GM19240 (cell line): ENCODE results near the gene DIPK1B.

Experiments
- DNase-seq: peaks from one replicate; pipeline ENCODE4 v3.0.0; 2011; ENCODE audit warnings: low spot score; ENCODE audit not compliant: insufficient read length

Gene DIPK1B

DNA sequence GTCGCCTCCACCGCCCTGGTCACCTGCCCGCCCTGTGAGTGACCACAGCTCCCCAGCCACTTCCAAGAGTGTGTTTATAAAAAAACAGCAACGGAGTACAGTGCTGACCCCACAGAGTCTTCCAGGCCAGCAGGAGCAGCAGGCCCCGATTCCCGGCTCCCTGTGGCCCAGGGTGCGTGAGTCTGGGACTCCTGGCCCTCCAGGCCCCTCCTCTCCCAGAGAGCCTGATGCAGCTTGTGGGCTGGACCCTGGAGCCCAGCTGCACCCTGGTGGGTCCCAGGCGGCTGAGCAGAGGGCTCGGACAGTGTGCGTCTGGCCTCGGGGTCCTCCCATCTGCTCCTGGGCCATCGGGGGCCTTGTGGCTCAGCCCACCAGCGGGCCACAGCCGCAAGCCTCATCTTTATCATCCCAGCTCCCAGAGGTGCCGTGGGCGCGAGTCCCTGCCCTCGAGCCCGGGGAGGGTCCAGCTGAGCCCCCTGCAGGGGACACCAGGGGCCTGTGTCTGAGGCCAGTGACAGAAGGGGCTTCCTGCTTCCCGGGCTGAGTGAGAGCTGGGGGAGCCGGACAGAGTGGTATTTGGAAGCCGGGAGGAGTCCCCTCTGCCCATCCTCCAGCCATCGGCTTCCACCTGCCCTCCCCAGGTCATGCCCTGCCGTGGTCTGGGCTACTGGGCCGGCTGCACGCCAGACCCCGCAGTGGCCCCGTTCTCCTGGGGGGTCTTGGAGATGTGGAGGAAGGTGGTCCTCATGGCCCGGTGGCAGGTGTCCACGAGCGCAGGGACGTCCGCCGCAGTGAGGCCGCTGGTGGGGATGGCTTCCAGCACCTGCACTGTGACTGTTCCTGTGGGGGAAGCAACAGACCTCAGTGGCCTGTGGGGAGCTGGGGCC is 39.0 kb upstream of the DIPK1B start:
- DNase-seq, result no peak

DNA sequence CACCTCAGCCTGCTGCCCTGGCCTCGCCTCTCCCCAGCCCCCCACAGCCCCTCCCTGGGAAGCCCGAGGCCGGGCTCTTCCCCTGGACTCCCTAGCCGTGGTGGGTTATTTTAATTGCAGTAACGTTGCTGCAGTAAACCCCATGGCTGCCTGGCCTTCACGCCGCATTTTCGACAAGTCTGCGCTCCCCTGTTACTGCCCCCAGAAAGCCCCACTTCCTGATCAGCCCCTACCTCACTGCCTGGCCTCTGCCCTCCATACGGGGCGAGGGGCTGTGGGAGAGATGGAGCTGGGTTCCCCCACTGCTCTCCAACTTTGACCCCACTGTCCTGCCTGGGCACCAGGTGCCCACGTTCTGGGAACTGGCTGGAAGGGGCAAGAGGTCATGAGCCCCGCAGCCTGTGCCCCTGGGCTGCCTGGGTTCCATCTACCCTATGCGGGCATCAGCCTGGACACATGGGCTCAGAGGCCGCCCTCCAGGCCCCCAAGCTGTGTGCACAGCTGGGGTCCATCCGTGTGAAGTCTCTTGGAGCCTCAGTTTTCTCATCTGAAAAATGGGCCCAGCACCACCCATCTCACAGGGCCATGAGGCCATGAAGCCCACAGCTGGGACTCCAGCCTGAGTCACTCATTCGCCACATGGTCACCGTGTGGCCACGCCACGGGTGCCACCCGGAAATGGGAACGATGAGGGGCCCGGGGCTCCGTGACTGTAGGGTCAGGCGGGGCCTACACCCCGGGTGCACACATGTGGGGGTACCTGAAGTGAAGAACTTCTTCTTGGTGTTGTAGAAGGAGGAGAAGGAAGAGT is 38.2 kb upstream of the DIPK1B start:
- DNase-seq, result no peak

DNA sequence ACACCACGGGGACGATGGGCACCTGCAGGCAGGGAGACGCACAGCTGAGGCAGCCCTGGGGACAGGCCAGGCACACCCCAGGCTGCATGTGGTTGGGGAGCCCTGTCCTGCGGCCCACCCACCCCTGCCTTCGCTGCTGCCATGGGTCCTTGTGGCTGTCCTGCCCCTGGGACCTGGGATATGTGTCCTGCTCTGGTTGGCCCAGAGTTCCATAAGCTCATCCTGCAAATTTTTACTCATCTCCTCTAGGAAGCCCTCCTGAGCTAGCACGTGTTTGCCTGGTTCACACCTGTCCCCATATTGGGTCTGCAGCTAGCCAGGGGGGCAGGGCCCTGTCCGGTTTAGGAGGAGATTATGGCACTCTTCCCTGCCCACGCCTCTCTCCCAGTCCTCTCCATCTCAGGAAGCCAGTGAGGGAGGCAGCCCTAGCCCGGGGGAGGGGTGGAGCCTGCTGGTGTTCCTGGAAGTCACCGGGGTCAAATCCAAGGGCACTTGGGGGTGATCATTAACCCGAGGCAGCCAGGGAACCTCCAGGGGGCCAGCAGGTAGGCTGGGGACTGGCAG is 37.5 kb upstream of the DIPK1B start:
- DNase-seq, result no peak

DNA sequence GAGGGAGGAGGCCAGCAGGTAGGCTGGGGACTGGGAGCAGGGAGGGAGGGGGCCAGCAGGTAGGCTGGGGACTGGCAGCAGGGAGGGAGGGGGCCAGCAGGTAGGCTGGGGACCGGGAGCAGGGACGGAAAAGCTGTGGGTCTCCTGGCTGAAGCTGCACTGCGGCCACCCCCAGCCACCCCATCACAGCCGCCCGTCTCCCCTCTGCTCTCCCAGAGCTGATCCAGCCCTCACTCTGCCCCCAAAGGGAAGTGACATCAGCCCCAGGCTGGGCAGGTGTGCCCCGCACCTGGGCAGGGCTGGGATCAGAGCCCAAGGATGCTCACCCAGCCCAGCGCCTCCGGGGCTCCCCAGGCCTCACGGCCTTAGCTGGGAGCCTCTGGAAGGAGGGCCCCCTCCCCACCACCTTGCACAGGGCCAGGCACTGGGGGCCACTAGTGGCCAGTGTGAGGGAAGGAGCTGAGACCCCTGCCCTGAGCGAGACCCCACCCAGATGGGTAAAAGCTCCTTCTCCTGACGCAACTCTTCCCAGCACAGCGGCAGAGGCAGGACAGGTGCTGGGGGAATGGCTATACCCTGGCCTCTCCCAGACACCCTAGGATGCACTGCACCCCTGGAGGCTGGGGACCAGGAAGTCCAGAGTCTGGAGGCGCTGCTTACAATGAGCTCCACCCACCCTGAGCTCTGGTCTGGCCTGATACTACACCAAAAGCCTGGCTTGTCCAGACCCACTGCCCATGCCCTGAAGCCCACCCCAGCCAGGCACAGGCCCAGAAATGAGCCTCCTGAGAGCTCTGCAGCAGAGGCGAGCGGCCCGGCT is 36.7 kb upstream of the DIPK1B start:
- DNase-seq, result no peak

DNA sequence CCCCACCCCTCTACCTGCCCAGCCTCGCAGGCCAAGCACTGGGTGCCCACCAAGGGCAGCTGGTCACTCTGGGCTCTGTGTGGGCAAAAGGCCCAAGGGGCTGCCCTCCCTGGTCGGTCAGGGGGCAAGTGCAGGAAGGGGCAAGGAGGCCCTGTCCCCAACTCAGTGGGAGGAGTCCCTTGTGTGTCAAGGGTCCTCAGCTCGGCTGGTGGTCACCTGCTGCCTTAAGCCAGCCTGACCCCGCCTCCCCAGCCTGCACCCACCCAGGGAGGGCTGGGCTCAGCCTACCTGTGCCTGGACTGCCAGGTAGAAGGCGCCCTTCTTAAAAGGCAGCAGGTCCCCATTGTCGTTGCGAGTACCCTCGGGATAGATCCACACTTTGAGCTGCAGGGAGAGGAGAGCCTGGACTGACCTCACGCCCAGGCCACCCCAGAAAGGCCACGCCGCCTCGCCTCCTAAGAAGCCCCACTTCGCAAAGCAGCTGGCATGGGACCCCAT is 36.0 kb upstream of the DIPK1B start:
- no peak for DNase-seq

DNA sequence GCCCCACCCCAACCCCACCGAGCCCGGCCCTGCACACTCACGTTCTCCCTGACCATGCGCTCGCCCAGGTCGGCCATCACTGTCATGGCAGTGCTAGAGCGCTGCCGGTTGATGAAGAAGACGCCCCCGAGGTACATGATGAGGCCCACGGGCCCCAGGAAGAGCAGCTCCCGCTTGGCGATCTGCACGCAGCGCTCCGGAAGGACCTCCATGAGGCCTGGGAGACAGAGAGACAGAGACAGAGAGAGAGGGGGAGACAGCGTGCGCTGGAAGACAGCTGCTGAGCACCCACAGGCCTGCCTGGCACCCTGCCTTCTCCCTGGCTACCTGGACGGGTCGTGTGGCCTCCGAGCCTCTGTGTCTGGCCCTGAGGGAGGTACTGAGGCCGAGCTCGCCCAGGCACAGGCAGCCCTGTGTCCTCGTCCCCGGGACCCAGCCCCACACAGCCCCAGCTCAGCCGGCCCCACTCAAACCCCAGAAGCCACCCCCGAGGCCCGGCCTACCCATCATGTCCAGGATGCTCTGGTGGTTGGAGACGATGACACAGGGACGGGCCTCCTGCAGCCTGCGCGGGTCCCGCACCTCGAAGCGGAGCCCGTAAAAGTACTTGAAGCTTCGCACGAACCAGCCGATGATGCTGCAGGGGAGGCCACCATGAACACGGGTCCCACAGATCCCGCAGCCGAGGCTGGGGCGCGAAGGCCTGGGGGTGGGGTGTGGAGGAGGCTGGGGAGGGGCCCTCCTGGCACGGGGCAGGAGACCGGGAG is 35.3 kb upstream of the DIPK1B start:
- no peak for DNase-seq

DNA sequence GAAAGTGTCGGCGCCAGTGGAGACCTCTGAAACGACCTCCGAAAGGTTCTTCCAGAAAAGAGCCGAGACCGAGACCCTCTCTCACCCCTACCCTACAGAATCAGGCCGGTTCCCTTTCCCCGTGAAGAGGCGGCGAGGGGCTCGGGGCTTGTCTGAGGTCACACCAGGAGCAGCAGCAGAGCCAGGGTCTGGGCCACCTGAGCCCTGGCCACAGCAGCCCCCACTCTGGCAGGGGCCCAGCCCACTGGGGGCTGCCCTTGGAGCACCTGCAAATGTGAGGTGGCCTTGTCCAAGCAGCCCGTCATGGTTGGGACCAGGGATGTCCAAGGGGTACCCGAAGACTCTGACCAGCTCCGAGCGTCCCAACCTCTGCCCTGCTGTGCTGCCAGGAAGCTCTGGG is 34.3 kb upstream of the DIPK1B start:
- no peak for DNase-seq

DNA sequence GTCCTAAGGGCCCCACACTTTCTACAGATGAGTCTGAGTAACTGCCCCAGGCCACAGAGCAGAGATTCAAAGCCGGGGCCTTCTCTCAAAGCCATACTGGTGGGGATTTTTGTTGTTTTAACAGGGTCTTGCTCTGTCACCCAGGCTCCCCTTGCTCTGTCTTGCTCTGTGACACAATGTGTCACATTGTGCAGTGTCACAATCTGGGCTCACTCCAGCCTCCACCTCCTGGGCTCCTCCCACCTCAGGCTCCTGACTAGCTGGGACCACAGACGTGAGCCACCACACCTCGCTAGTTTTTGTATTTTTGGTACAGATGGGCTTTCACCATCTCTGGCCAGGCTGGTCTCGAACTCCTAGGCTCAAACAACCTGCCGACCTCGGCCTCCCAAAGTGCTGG is 33.7 kb upstream of the DIPK1B start:
- DNase-seq, result no peak

DNA sequence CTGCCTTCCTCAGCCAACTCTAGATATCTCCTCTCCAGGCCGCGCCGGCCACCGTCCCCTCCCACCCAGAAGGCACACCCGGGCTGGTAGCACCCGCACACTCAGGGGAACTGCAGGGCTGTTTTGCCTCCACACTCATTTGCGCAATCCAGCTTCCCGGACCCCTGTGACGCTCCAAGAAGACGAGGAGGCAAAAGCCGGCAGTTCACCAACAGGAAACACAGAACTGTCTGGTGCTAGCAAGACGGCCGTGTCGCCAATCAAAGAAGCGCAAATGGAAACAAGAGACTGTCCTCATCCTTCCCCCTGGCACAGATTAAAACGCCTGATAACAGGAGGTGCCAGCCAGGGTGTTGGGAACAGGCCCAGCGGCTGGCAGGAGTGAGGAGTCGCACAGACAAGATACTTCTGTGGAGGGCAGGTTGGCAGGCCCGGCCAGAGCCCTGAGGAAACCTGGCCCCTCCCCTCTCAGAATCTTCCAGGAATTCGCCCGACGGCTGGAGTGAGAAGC is 32.9 kb upstream of the DIPK1B start:
- DNase-seq, result no peak

DNA sequence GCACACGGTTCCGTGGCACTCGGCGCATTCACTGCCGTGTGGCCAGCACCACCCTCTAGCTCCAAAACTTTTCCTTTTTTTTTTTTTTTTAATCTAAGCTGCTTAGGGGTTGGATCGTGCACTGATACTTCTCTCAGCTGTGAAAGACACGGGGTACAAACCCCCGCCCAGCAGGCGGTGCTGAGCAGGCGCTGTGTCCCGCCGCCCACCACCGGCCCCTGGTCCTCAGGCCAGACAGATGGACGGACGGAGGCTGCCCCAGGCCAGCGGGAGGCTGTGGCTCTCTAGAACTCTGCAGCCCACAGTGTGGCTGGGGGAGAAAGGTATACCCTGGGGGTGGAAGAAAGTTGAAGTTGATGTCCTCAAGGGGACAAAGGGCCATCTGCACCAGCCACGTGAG is 31.3 kb upstream of the DIPK1B start:
- no peak for DNase-seq

DNA sequence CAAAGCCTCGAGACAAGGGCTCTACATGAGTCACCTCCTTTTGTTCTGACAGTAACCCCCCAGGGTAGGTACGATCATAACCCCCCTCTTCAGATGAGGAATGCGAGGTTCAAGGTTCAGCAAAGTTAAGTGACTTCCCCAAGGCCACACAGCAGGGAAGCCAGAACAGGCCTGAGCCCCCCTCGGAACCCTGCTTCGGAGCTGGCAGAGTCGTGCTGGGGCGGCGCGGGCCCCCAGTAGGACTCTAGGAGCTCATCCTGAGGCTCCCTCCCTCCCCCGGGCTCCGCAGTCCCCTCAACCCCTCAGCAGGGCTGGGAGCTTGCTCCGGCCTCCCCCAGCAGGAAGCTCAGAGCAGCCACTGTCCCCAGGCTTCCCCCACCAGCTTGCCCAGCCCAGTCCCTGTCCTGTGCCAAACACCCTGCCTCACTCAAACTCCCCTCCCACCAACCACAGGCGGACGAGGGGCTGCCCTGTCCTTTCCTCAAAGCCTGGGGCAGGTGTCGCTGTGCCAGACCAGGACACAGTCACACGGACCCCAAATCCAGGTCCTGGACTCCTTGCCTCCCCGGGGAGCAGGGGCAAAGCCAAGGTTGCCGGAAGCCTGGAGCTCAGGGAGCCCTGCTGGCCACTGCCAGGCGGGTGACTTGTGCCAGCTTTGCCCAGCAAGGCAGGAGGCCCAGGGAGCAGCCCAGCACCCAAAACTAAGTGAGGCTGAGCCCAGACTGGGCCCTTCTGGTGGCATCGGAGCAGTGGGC is 30.2 kb upstream of the DIPK1B start:
- DNase-seq, result no peak

DNA sequence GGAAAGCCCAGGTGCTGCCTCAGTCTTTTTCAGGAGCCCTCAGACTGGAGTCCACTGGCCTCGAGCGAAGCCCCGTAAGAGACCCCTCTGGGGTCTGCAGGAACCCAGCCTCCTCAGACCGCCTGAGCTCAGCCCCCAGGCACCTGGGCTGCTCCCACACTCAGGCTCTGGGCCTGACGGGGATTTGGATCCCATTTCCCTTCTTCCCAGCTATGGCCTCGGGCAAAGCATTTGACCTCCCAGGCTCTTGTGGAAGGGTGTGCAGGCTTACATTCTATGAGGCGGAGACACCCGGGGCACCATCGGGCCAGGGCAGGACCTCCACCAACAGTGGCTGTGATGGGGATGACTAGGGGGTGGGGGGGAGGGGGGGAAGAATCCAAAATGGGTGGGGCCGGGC is 29.7 kb upstream of the DIPK1B start:
- DNase-seq, result no peak

DNA sequence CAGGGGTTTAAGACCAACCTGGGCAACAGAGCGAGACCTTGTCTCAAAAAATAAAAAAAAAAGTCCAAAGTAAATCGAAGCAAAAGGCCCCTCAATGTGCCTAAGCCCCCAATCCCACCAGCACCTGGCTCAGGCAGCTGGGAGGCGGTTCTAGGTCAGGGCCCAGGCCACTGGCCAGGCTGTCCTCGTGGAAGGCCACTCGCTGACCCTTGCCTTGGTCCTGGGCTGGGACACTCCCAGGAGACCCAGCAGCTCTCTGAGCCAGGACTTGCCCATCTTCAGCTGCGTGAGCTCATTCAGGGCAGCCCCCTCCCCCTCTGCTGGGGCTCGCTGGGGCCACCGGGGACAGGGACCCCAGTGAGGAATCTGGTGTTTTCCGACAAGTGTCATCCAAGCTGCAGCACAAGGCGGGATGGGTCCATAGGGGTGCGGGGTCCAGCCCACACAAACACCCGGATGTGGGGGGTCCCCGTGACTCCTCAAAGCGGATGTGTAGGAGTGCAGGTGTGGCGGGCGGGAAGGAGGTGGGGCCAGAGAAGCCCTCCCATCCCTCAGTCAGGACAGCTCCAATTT is 29.1 kb upstream of the DIPK1B start:
- no peak for DNase-seq

DNA sequence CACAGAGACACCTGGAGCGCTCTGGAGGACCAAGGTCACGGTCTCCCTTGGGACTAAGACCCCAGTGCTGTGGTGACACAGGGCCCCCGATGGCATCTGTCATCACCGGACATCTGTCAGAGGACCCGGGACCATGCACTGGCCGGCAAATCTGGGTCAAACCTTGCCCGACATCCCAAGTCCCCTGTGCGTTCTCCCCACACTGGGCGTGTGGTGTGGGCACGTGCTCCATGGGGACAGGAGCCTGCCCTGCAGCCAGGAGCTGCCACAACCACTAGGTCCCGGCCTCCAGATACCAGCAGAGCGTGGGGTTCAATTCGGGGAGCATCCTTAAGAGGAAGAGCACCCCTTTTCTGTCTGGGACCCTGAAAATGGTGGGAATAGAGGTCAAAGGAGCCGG is 28.6 kb upstream of the DIPK1B start:
- DNase-seq, result no peak

DNA sequence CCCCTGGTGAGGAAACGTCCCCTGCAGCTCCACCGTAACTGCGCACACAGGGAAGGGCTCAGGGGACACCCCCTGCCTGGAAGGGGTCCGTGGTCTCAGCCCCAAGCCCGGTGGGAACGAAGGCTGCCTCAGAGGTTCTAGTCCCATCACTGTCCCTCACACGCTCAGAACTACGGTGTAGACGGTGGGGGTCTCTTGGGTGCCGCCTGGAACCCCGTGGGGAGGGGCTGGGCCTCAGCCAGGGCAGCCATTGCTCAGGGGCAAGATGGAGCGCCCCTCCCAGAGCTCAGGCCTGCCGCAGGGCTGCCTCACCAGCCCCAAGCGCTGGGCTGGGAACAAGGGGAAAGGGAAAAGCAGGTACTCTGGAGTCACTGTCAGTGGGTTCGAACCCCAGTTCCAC is 28.0 kb upstream of the DIPK1B start:
- no peak for DNase-seq

DNA sequence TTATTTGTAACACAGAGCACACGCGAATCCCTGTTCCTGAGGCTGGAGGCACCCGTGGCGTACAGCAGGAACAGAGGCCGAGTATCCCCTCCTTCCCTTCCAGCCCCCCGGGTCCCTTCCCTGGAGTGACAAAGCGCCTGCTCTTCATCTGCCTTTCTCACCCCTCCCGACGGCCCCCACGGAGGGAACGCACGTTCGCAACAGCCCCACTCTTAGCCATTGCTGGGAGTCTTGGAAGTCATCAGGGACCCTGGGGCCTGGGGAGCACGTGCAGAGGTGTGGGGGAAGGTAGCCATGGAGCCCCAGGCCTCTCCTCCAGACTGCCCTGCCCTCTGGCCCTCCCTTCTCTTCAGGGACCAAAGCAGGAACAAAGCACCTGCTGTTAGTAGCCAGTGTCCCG is 27.6 kb upstream of the DIPK1B start:
- DNase-seq, result no peak

DNA sequence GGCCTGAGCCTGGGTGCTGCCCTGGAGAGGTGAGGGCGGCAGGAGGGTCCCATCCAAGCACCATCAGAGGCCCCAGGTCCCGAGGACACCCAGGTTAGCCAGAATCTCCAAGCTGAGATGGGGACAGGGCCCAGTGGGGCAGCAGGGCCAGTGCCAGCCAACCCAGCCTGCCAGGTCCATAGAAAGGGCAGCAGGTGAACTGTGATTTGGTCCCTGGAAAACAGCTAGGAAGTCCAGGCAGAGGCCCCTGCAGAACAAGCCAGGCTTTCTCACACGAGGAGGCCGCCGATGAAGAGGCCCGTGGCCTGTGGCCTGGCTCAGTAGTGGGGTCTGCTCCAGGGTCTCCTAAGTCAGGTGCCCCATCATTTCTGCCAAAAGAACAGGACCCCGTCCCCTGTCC is 27.2 kb upstream of the DIPK1B start:
- no peak for DNase-seq

DNA sequence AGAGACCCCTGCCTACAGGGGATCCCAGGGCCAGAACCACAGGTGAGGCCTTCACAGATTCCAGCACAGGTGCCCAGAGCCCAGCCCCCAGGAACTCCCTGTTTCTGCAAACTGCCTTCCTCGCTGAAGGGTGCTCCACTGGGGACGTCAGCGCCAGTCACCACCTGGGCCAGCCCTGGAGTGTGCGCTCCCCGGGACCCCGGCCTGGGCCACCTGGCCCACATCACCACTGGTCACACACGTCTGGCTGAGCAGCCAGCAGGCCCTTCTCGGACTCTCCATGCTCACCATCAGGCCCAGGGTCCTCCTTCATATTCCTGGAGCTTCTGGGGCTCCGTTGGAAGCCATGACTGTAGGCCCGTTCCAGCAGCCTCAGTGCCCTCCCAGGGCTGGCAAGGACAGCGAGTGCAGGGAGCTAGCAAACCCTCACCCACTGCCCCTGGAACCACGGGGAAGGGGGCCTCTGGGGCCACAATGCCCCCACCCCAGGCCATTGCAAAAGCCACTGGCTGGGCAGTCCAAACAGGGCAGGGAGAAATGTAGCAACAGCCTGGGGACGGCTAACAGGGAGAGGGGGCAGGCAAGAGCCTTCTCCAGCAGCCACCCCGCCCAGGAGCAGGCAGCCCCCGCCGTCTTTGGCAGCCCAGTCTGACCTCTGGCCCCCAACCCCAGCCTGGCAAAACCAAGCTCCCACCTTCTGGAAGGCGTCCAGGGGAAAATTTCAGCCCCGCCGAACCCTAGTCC is 26.4 kb upstream of the DIPK1B start:
- no peak for DNase-seq

DNA sequence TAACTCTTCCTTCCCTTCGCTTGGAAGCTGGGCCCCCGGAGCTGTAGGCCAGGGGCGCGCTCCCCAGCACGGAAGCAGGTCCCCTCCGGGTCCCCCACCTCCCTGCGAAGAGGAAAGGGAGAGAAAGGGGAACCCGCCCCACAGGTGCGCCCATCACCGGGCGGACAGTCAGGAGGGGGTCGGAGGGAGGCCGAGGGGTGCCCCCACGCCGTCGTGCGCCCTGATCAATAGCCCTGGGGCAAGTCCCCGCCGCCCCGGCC is 25.9 kb upstream of the DIPK1B start:
- DNase-seq, result no peak
